ELR (cell line): ENCODE measurements around the gene PERCC1.
A peak's percentile ranks its signal among the peaks of the same experiment; 100 is the strongest.
"Not testable (repeated sequence)": the region's sequence is repeated elsewhere in the genome, so short reads cannot be mapped to it uniquely, and the experiment has no call there.

ENCODE experiments used
- DNase-seq: peaks from one replicate; pipeline ENCODE4 v3.0.0-alpha.2; 2015; ENCODE audit warnings: low read depth

PERCC1 gene

GRCh38 chr16:1469141-1469540 lies 38.3 kb downstream of the PERCC1 start:
- DNase-seq = not testable (repeated sequence)

- DNase-seq = no peak
These were observed 38.9 kb downstream of the PERCC1 start for GRCh38 chr16:1469693-1470201.

GRCh38 chr16:1470481-1471251 lies 39.8 kb downstream of the PERCC1 start:
- DNase-seq = peak; percentile 60

DNA sequence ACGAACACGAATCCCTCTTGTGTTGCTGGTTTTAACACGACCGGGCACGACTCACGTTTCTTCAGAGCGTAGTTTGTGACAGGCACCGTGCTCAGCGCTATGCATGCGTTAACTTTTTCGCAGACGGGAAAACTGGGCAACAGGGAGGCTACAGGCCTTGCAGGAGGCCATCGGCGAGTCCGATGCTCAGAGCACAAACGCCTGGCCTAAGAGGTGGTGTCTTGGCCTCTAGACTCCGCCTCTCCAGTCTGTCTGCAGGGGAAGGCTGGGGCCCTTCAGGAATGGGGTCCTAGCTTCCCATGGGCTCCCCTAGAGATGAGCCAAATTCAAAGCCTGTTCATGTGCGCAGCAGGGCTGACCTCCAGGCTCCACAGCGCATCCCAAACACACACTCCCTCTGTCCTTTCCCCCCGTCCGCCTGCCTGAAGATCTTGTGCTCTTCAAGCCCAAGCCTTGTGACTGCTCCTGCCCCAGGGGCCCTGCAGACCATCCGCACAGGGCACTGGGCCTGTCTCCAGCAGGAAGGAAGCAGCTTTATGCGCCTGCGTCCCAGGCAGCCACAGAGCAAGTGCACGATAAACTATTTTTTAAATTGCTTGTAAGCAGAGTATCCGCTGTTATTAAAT lies 40.8 kb downstream of the PERCC1 start:
- DNase-seq = no peak

- DNase-seq = no peak
These were observed 42.1 kb downstream of the PERCC1 start for GRCh38 chr16:1472974-1473373.

DNA sequence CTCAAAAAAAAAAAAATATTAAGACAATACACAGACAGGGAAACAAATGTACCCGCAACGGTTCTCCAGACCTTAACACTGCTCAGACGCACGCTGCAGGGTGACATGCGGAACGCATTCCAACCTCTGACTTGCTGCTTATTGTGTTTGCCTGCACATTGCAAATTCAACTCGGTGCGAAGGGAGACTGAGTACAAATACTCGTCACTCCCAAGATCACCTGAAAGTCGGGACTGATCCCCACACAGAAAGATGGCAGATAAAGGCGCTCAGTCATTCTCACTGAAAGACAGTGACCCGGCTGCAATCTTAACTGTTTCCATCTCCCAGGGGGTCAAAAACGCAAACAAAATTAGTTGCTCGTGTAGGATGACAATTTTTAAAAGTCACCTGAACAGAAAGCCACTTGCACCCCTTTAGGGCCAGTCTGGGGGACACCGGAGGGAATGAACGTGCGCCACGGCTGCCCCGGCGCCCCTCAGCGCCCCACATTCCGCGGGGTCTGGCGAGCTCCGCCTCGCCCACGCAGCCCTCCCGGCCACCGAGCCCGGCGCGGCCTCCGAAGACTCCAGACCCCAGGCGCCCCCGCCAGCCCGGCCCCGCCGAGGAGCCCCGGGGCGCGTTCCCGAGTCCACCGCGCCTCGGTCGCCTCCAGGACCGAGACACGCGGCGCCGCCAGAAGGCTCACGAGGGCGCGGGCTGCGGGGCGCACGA lies 43.4 kb downstream of the PERCC1 start:
- DNase-seq = peak; percentile 18

DNA sequence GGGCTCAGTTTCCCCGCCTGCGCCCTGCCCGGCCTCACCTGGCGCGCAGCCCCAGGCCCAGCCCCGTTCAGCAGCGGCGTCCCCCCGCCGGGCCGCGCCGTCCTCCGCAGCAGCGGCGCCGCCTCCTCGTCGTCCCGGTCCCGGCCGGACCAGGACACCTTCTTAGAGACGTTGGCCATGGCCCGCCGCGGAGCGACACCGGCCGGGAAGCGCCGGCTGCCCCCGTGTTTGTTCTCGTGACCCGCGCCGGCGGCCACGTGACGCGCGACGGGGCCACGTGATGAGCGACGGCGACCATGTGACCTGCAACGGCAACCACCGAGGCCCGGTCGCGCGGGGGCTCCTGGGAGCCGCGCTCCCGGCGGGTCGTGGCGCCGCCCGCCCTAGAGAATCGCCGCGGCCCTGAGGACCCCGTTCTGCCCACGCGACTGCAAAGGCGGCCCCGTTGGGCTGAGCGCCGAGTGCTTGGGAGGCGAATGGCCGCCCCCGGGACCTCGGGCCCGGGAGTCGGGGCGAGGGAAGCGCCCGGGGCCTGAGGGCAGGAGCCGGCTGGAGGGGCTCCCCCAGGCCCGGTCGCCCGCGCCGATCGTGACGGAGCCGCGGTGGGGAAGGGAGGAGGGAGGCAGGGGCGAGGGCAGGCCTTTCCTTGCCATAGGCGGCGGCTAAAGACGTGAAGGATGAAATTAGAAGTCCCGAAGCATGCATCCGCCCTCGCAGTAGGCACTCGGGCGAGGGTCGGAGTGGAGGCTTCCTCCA lies 44.1 kb downstream of the PERCC1 start, which contains the start of gene CLCN7:
Gene CLCN7, minus strand, starts transcription at position 233 of the 756 bp plus-strand sequence. Its CDS starts 54 bp downstream, at position 179.
- DNase-seq = peak; percentile 83

GRCh38 chr16:1475552-1476114 lies 44.8 kb downstream of the PERCC1 start:
- no peak for DNase-seq

- DNase-seq = no peak
These were observed 46.2 kb downstream of the PERCC1 start for GRCh38 chr16:1477033-1477432.

DNA sequence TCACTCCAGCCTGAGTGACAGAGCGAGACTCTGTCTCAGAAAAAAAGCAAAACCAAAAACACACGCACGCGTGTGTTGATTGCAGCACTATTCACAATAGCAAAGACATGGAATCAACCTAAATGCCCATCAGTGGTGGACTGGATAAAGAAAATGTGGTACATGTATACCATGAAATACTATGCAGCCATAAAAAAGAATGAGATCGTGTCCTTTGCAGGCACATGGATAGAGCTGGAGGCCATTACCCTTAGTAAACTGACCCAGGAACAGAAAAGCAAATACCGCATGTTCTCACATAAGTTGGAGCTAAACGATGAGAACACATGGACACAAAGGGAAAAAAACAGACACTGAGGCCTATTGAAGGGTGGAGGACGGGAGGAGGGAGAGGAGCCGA lies 48.1 kb downstream of the PERCC1 start:
- not testable (repeated sequence) for DNase-seq

- peak; percentile 76 for DNase-seq
These were observed 51.3 kb downstream of the PERCC1 start for GRCh38 chr16:1481906-1482835.
